Neural cell (in vitro differentiated cells): Measurements from ENCODE around the gene TAF1A.

Experiments used
- CTCF ChIP-seq: fragments of 450-650 bp; IDR thresholded peaks from 2 replicates; pipeline ENCODE4 v1.5.1; 2014; ENCODE audit warnings: antibody characterized with exemption, mild to moderate bottlenecking, moderate library complexity; ENCODE audit not compliant: poor library complexity, severe bottlenecking
- EP300 ChIP-seq: fragments of 450-650 bp; conservative IDR thresholded peaks from 2 replicates; pipeline ENCODE4 v1.6.1; 2014; ENCODE audit warnings: antibody characterized with exemption, mild to moderate bottlenecking, moderate library complexity; ENCODE audit not compliant: poor library complexity, severe bottlenecking
- EZH2 ChIP-seq: fragments of 200-600, 300-800 bp; shearing (Covaris generic), sonication (generic); IDR thresholded peaks from 2 replicates; pipeline ENCODE4 v1.6.1; 2014; ENCODE audit warnings: antibody characterized with exemption, low read length, borderline replicate concordance, mild to moderate bottlenecking; ENCODE audit not compliant: insufficient read depth, poor library complexity, severe bottlenecking
- MXI1 ChIP-seq: fragments of 450-650 bp; conservative IDR thresholded peaks from 2 replicates; pipeline ENCODE4 v1.6.1; 2014; ENCODE audit warnings: antibody characterized with exemption, mild to moderate bottlenecking; ENCODE audit not compliant: poor library complexity, severe bottlenecking
- POLR2AphosphoS5 ChIP-seq: IDR thresholded peaks from 2 replicates; pipeline ENCODE4 v1.6.1; 2012
- RAD21 ChIP-seq: fragments of 450-650 bp; conservative IDR thresholded peaks from 2 replicates; pipeline ENCODE4 v1.6.1; 2014; ENCODE audit warnings: antibody characterized with exemption, mild to moderate bottlenecking, moderate library complexity
- SMC3 ChIP-seq: fragments of 450-650 bp; conservative IDR thresholded peaks from 2 replicates; pipeline ENCODE4 v1.6.1; 2014; ENCODE audit warnings: antibody characterized with exemption, mild to moderate bottlenecking, moderate library complexity; ENCODE audit not compliant: poor library complexity
- TAF1 ChIP-seq: IDR thresholded peaks from 2 replicates; pipeline ENCODE4 v1.6.1; 2012; ENCODE audit warnings: low read depth
- TF ChIP-seq, protein P1 (sequence below): IDR thresholded peaks from 2 replicates; pipeline ENCODE4 v1.6.1; 2012; ENCODE audit warnings: borderline replicate concordance

- no peak for TF ChIP-seq EZH2
- TF ChIP-seq EP300 = no peak
- TF ChIP-seq RAD21 = peak; percentile 46
- TF ChIP-seq CTCF = peak; percentile 14
- peak; percentile 71 for TF ChIP-seq POLR2AphosphoS5
- peak; percentile 35 for TF ChIP-seq TAF1
- TF ChIP-seq, protein P1, sequence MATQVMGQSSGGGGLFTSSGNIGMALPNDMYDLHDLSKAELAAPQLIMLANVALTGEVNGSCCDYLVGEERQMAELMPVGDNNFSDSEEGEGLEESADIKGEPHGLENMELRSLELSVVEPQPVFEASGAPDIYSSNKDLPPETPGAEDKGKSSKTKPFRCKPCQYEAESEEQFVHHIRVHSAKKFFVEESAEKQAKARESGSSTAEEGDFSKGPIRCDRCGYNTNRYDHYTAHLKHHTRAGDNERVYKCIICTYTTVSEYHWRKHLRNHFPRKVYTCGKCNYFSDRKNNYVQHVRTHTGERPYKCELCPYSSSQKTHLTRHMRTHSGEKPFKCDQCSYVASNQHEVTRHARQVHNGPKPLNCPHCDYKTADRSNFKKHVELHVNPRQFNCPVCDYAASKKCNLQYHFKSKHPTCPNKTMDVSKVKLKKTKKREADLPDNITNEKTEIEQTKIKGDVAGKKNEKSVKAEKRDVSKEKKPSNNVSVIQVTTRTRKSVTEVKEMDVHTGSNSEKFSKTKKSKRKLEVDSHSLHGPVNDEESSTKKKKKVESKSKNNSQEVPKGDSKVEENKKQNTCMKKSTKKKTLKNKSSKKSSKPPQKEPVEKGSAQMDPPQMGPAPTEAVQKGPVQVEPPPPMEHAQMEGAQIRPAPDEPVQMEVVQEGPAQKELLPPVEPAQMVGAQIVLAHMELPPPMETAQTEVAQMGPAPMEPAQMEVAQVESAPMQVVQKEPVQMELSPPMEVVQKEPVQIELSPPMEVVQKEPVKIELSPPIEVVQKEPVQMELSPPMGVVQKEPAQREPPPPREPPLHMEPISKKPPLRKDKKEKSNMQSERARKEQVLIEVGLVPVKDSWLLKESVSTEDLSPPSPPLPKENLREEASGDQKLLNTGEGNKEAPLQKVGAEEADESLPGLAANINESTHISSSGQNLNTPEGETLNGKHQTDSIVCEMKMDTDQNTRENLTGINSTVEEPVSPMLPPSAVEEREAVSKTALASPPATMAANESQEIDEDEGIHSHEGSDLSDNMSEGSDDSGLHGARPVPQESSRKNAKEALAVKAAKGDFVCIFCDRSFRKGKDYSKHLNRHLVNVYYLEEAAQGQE = no peak
- TF ChIP-seq SMC3 = peak; percentile 48
- peak; percentile 96 for TF ChIP-seq MXI1
Observed at GRCh38 chr1:222589462-222590302, at the start of gene TAF1A.
